Stimulated activated CD4-positive, alpha-beta T cell treated with anti-CD3 and anti-CD28 coated beads, Interleukin-4, amount 100 ng/mL, for 4 hours (primary cell): ENCODE results near the gene PRAF2.

Experiments
- DNase-seq, 2 experiments: peaks; one replicate each; pipeline ENCODE4 v3.0.0-alpha.2; 2020

PRAF2 gene, protein sequence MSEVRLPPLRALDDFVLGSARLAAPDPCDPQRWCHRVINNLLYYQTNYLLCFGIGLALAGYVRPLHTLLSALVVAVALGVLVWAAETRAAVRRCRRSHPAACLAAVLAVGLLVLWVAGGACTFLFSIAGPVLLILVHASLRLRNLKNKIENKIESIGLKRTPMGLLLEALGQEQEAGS

DNA sequence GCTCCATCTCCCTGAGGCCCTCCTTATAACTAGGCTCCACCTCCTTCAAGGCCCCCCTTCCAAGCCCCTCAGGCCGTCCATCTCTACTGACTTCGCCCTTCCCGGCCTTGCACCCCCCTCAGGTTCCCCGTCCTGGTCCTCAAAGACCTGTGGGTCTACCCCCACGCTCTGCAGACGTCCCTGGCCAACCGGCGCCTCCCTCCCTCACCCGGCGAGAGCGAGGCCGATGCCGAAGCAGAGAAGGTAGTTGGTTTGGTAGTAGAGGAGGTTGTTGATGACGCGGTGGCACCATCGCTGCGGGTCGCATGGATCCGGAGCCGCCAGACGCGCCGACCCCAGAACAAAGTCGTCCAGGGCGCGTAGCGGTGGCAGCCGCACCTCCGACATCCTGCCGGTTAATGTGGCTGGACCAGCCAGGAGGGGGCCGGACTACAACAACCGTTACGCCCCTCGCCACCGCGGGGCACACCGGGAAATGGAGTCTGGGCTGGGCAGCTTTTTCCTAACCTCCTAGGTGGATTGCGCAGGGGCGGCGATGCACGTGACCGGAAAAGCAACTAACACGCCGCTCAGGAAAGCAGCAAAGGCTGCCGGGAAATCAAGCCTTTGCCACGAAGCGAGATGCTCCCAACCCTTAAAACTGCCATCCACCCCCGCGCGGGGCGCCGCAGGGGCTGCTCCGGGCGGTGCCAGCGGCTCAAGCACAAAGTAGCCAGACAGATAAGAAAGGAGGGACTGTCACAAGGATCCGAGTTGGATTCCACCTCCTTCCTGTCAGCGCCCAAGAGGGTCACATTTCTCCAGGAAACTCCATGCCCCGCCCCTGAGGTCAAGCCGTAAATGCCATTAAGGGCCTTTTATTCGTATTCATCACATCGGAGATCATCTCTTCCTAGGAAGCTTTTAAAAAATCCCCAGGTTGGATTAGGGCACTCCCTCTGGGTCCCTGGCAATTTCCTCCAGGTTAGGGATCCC is at the start of gene PRAF2:
Gene PRAF2 (minus strand): TSS at position 402 of the 975 bp plus-strand sequence. CDS start 15 bp downstream, at position 387.
- DNase-seq, result peak; percentile 78 to 90

DNA sequence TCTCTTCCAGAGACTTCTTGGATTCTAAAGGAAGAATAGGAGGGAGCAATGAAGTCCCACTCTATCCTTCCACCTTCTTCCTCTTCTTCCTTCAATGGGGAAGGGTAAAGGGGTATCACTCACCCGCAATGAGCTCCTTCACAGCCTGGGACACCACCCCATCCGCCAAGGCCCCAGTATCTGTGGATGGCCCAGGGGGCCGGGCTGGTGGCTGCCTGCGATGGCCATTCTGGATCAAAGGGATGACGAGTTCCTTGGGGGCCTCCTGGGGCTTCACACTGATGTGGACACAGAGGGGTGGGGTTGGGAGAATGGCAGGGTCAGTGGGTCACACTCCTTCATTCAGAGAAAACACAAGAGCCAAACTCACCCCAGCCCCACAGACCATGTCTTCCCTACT is 48.7 kb upstream of the PRAF2 start:
- no peak for DNase-seq

DNA sequence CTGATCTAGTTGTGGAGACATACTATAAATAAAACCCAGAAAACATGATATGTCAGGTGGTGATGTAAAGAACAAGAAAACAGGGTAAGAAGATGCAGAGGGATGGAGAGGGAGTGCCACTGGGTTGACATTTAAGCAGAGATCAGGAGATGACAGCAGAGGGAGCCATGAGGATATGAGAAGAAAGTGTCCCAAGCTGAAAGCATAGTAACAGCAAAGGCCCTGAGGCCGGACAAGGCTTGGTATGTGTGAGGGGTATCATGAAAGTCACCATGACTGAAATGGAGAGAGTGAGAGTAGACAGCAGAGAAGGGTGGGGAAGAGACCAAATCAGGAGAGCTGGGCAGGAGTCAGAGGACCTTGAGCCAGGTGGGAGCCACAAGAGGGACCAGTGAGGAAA is 46.3 kb upstream of the PRAF2 start:
- DNase-seq, result no peak

DNA sequence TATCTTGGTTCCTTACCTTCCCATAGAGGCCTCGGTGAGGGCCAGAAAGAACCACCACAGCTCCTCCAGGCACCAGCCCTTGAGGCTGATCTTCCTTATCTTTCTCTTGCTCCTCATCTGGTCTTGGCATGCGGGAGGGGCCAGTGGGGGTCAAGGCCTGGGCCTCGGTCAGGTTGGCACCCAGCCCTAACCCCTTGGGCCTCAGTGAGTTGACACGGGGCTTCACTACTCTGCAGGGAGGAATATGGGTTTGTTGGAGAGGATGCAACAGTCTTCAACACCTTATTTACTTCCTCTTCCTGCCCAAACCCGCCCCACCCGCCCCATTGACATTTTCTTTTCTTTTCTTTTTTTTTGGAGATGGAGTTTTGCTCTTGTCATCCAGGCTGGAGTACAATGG is 43.8 kb upstream of the PRAF2 start:
- no peak for DNase-seq

DNA sequence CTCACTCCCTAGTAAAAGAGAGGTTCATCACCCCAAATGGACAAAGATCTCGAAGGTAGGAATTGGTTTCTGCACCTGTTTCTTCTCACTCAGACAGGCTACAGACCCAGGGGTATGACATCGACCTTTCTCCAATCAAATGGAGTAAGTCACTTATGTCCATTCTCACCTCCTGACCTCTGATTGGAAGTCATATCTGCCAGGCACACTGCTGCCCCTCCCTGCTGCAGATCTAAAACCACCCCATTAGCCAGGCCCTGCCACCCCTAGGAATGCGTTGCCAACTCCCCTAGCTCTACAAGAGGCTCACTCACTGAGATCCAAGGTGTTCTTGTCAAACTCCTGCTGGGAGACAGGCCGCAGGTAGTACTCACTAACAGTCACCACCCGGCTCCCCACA is 42.9 kb upstream of the PRAF2 start:
- no peak for DNase-seq

DNA sequence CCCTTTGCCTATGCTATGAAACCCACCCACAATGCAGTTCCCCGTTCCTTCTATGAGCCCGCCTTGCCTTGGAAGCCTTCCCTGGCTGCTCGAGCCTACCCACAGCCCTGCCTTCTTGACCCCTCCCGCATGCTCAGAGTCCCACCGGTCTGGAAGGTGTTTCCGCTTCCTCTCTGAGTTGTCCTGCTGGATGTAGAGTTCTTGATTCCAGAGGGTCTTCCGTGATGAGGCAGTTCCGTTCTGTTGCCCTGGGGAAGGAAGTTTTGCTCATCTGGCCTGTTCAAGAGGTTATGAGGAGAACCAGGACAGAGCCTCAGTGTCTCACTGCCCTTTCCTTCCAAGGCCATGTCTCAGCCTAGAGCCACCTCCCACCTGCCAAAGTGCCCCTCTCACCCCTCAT is 42.3 kb upstream of the PRAF2 start:
- no peak for DNase-seq

DNA sequence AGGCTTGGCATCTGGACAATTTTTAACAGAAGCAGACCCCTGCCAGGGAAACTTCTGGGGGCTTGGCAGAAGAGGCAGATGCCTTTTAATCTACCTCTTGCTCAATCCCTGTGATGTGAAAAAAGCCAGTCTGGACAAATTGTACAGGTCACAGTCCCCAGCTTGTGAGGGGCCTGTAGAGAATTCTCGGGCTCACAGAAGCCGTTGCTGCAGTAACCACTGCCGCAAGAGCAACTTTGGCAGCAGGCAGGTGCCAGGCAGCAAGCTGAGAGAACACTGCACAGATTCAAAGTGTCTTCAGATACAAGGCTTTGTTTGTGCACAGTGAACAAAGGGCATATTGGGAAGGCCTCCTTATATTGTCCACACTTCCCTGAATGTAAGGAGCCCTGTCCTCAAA is 38.0 kb upstream of the PRAF2 start:
- no peak for DNase-seq

DNA sequence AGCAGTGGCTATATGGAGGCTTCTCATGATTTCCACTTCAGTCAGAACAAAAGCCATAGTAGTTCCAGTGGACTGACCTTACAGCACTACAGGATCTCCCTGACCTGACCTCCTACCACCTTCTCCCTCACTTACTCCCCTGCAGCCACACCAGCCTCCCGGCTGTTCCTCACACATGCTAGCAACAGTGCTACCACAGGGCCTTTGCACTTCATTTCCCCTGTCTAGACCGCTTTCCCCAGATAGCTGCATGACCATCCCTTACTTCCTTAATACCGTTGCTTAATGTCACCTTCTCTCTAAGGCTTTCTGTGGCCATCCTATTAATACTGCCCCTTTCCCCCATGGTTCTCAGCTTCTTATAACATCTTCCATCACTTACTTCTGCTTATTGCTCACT is 36.6 kb upstream of the PRAF2 start:
- no peak for DNase-seq

DNA sequence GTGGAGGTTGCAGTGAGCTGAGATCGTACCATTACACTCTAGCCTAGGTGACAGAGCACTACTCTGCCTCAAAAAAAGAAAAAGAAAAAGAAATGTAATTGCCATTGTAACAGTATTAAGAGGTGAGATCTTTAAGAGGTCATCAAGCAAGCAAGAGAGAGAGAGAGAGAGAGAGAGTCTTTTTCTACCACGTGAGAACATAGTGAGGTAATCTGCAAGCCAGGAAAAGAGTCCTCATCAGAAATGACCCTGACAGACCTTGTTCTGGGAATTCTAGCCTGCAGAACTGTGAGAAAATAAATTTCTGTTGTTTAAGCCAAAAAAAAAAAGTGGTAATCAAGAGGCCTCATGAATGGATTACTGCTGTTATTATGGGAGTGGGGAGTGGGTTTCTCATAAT is 34.8 kb upstream of the PRAF2 start:
- DNase-seq, result no peak

DNA sequence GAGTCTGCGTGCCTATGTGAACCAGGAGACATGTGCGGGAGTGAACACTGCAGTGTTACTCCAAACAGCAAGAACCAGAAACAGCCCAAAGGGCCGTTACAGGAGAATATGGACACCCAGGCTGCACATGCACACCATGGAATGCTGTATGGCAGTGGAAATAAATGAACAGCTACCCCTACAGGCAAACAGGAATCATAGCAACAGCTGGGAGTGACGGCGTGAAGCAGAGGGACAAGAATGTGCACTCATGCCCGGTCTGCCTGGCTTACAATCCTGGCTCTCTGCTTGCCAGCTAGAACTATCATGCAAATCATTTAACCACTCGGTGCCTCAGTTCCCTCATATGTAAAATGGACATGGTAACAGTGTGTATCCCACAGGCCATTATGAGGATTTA is 33.1 kb upstream of the PRAF2 start:
- no peak for DNase-seq

DNA sequence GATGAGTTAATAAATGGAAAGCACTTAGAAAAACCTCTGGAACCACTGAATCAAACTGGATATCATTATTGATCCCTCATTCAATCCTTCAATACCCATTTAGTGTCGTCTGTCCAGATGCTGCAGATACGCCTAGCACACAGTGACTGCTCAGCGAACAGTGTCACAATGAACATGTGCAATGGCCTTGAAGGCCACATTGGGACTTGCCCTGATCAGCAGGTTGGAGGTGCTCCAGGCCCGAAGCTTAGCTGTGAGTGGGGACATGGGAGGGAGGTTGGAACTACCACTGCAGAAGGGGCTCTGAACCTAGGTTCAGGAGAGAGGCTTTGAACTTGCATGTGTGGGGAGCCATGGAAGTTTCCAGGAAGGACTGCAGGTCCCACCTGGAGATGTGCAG is 32.5 kb upstream of the PRAF2 start:
- DNase-seq, result no peak

DNA sequence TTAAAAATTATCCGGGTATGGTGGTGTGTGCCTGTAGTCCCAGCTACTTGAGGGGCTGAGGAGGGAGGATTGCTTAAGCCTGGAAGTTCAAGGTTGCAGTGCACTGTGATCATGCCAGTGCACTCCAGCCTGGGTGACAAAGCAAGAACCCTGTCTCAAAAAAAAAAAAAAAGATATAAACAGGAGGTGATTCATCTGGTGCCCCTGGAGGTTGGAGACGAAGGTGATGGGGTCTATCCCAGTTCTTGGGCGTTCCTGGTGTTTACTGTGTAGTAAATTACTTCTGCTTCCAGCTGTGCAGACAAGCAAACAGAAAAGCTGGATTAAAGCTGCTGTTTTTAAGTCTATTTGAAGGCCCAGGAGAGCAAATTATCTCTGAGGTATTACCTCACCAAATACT is 29.8 kb upstream of the PRAF2 start:
- DNase-seq, result no peak

DNA sequence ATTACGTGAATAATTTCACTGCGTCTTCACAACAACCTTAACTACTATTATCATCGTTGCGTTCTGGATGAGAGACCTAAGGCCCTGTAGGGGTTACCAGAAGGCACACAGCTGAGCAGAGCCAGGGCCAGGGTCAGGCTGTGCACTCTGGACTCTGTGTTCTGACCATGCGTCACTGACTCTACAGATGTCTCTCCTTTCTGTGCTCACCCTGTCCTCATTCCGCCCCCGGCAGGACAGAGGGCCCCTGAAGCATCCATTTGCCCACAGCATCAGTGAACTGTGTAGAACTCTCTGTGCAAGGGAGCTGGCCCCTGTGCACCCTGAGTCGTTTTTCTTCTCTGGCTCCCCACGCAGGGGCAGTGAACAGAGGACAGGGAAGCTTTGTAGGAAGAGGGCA is 28.4 kb upstream of the PRAF2 start:
- DNase-seq, result no peak

DNA sequence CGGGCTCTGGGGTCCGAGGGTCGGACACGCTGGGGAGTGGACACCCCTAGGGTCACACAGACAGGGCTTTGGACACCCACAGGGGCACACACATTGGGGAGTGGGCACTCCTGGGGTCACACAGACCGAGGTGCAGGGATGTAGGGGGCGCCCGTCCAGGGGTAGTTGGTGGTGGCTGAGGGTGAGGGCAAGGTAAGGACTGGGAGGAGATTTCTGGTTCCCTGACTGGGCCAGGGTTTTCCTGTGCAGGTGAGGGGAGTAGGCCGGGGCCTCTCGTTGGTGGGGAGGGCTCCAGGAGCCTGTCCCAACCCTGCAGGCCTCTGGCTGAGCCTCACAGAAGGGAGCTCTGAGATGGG is 27.8 kb upstream of the PRAF2 start:
- DNase-seq, result no peak

DNA sequence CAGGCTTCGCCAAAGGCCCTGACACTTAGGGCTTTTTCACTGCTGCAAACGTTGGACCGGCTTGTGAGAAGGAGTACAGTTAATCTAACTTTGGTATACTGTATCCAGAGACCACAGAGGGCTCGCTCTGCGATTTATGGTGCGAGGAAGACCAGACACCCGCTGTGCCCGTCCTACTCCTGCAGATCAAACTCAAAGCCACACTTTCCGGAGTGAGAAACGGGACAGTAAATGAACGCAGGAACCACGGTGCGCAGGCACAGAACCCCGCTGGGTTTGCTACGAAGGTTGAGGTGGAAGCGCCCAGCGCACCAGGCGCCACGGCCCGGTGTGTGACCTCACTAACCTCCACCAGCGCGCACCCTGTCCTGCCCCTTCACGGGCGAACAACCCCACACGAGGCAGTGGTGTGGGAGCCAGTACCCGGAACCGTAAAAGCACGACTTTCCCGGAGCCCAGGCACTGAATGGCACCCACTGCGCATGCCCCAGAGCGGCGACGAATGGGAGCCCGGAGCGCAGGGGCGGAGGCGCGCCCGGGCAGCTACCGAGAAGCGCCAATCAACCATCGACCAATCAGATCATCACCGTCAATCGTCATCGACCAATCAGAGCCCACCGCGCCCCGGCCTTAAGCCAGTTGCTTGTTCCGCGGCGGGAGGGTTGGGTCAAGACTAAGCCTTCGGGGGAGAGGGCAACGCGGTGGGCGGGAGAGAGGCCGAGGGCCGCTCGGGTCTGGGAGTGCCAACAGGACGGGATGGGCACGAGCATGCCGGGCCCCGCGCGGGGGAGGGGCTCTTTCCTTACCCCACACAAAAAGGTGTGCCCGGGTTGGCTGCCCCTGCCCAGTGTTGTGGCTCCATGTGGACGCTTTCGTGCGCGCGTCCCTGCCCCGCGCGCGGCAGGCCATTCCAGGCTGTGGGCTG is 27.2 kb upstream of the PRAF2 start:
- DNase-seq, result peak; percentile 82 to 88

DNA sequence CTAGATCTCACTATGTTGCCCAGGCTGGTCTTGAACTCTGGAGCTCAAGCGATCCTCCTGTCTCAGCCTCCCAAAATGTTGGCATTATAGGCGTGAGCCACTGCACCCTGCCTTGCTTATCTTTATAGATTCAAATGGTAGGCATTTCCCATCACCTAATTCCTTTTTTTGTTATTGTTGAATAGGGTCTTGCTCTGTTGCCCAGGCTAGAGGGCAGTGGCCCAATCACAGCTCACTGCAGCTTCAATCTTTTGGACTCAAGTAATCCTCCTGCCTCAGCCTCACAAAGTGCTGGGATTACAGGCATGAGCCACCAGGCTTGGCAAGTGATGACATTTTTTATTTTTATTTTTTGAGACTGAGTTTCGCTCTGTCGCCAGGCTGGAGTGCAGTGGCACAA is 22.6 kb upstream of the PRAF2 start:
- DNase-seq, result no peak

DNA sequence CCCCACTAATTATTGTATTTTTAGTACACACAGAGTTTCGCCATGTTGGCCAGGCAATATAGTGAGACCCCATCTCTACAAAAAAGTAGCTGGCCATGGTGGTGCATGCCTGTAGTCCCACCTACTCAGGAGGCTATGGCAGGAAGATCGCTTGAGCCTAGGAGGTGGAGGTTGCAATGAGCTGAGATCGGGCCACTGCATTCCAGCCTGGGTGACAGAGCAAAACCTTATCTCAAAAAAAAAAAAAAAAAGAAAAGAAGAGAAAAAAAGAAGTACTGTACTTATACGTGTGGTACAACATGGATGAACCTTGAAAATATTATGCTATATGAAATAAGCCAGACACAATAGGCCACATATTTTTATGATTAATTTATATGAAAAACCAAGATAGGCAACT is 15.8 kb upstream of the PRAF2 start:
- DNase-seq, result no peak

DNA sequence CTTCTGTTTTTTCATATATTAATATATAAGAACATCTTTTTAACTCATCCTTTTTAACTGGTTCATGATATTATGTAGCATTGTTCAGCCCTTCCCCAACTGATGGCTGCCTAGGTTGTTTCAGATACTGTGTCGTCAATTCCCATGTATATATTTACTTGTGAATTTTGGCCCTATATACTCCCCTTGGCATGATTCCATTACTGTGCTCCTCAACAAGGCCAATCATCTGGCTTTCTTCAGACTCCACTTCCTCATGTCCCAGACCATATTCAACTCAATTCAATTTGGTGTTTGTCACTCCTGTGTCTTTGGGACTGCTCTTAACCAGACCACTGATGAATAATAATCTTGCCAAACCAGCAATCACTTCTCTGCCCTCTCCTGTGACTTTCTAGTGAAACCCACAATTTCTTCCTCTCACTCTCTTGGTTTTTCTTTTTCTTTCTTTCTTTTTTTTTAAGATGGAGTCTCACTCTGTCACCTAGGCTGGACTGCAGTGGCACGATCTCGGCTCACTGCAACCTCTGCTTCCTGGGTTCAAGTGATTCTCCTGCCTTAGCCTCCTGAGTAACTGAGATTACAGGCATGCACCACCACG is 8.6 kb upstream of the PRAF2 start:
- no peak for DNase-seq

DNA sequence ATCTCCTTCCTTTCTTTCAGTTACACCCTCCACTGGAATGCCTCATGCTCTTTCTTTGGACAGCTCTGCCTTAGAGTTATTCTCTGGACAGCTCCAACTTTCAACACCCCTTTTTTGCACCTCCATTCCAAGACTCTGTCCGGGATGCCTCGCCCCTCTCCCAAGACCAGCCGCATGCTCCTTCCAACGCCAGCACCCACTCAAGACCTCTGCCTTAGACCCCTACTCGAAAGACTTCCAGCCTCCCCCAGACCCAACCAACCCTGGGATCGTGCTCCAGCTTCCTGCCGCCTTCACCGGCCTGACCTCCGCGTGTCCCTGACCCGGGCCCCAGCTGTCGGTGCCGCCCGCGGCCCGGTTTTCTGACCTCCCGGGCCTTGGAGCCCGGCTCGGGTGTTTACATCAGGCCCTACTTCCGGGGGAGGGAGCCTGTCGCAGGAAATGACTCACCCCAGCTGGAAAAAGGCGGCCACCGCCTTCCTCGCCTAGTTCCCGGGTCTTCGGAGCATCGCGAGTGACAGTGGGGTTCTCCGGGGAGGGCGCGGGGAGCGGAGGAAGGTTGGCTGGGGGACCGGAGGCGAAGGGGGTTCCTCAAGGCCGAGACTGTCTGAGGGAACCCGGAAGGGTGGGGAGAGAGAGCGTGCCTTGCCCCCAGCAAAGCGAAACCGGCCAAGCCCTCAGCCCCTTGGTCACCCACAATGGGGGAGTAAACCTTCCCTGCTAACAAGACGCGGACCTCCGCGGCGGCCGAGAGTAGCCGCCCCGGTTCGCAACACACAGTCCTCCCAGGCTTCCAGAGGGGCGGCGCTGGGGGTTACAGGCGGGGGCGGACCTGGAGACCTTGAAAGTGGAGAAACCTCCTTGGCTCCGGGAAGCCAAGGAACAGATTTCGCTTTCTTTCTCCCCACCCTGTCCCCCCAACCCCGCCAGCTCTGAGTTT is 6.0 kb upstream of the PRAF2 start, which contains the start of gene WDR45:
Gene WDR45 (minus strand): TSS at position 399 of the 940 bp plus-strand sequence. CDS start 1,792 bp downstream, outside the sequence.
- DNase-seq, result peak; percentile 51 to 70

DNA sequence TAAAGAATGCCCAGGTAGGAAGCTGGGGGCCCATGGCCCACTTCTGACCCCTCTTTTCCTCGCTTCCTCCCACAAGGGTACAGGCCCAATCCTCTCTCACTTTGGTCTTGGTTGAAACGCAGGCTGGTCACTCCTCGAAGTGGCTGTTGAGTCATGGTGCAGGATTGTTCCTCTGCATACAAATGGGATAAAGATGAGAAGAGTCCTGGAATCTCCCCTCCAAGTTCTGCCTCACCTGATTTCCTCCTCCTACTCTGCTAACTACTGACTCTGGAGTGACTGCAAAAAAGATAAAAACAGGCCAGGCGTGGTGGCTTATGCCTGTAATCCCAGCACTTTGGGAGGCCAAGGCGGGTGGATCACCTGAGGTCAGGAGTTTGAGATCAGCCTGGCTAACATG is 4.1 kb upstream of the PRAF2 start:
- DNase-seq, result no peak

DNA sequence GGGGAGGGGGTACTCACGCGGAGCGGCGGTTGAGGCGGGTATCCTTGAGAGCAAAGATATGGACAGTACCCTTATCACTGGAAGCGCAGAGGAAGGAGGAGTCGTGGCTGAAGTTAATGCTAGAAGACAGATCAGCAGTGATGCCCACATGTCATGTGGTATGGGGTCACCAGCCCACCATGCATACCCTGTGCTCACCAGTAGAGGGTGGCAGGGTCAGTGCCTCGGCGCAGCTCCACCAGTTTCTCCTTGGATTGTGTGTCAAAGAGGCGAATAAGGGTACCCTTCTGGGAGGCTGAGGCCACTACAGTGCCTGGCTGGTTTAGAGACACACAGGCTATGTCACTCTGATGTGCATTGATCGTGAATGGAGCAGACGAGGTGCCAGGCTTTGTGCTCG is 1.5 kb upstream of the PRAF2 start:
- no peak for DNase-seq

DNA sequence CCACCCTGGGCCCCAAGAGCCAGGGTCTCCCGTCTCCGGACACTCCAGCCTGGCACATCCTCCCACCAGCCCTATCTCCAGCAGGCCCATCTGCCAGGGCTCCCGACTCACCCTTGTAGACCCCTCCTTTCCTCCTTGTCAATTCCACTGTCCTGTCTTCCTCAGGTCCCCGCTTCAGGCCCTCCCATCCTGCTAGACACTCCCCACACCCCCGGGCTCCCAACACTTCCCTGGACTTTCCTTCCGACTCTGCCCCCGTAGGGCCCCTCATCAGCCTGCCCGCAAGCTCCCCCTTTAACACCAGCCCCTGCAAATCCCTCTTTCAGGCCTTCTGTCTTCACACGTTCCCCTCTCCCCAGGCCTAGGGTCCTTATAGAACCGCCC is 1.1 kb downstream of the PRAF2 start:
- no peak for DNase-seq
